Panc1 (cell line): ENCODE data around the gene EML1. TPM values are rescaled to one million over a fixed set of nuclear protein-coding genes. Genes with fewer than 3 reads are reported as not detected.

Experiments used
- ATAC-seq: fragments of 200-7000 bp; cut with Tn5 transposase; 2 replicates; pipeline ENCODE4 v1.9.1; 2020; ENCODE audit warnings: mild to moderate bottlenecking, moderate library complexity
- BruUV-seq: library from RNA; stranded (reverse); fragments of 400-500 nt; replicated peaks from 2 replicates; lab custom pipeline; 2021; lab: Mats Ljungman, UMichigan
- CTCF ChIA-PET: fragments of 300-600 bp; sonication (Branson Sonifier 250); formaldehyde crosslinking; loops from one replicate; lab custom pipeline; 2022; ENCODE audit warnings: antibody characterized with exemption; lab: Charles Lee
- POLR2A ChIA-PET: fragments of 300-600 bp; sonication (Branson Sonifier 250); formaldehyde crosslinking; loops from one replicate; lab custom pipeline; 2022; ENCODE audit warnings: antibody characterized with exemption; lab: Charles Lee
- DNase-seq: peaks from one replicate; pipeline ENCODE4 v3.0.0-alpha.2; 2010; ENCODE audit warnings: low read depth, low spot score
- H3K27ac ChIP-seq: 2 replicates; pipeline ENCODE4 v1.5.1; 2011; ENCODE audit warnings: mild to moderate bottlenecking, low read length, inconsistent platforms
- H3K27me3 ChIP-seq: fragments of 200-500 bp; sonication (Bioruptor generic); 2 replicates; pipeline ENCODE4 v1.6.0; 2014; ENCODE audit warnings: low read length, inconsistent platforms; ENCODE audit not compliant: control insufficient read depth, insufficient read depth
- H3K36me3 ChIP-seq: fragments of 200-500 bp; sonication (Bioruptor generic); 2 replicates; pipeline ENCODE4 v1.5.1; 2014; ENCODE audit warnings: inconsistent platforms, mild to moderate bottlenecking, low read length, moderate library complexity; ENCODE audit not compliant: control insufficient read depth, insufficient read depth
- H3K4me1 ChIP-seq: 2 replicates; pipeline ENCODE4 v1.5.1; 2011; ENCODE audit warnings: inconsistent platforms, mild to moderate bottlenecking, low read length, moderate library complexity; ENCODE audit not compliant: control insufficient read depth, insufficient read depth
- H3K4me3 ChIP-seq, 2 experiments: 2 replicates each; pipeline ENCODE4 v1.5.1; 2011 to 2012; ENCODE audit warnings: low read depth in 2 of 2, low read length in 2 of 2, mild to moderate bottlenecking in 2 of 2, inconsistent platforms in 1 of 2, moderate library complexity in 1 of 2
- H3K9me3 ChIP-seq: fragments of 200-500 bp; sonication (Bioruptor generic); 2 replicates; pipeline ENCODE4 v1.5.1; 2014; ENCODE audit warnings: low read depth, mild to moderate bottlenecking, inconsistent platforms, low read length, moderate library complexity; ENCODE audit not compliant: control insufficient read depth, insufficient read depth
- CTCF ChIP-seq: fragments of 450-650 bp; IDR thresholded peaks from 2 replicates; pipeline ENCODE4 v1.5.1; 2017; ENCODE audit warnings: mild to moderate bottlenecking
- POLR2AphosphoS5 ChIP-seq: IDR thresholded peaks from 2 replicates; pipeline ENCODE4 v1.6.1; 2012; ENCODE audit warnings: mild to moderate bottlenecking, low read depth, low read length, moderate library complexity
- REST ChIP-seq, 2 experiments: IDR thresholded peaks; 2 replicates each; pipeline ENCODE4 v1.6.1; 2011 to 2012; ENCODE audit warnings: low read depth in 2 of 2, control low read depth in 1 of 2, low read length in 1 of 2, mild to moderate bottlenecking in 1 of 2, moderate library complexity in 1 of 2; ENCODE audit not compliant: insufficient read depth in 1 of 2
- SIN3A ChIP-seq: IDR thresholded peaks from 2 replicates; pipeline ENCODE4 v1.6.1; 2012; ENCODE audit warnings: low read depth, mild to moderate bottlenecking, low read length, moderate library complexity, borderline replicate concordance; ENCODE audit not compliant: insufficient read depth
- TCF7L2 ChIP-seq: IDR thresholded peaks from 2 replicates; pipeline ENCODE4 v1.6.1; 2011; ENCODE audit warnings: mild to moderate bottlenecking, low read depth, low read length, inconsistent platforms
- in situ Hi-C: cut with HindIII; loops from 2 replicates; pipeline ENCODE4 v1.10.0; 2016; ENCODE audit warnings: low sequenced_read_pairs, low pct_unique_long_range_greater_than_20kb
- intact Hi-C: fragments of 100-400 bp; cut with micrococcal nuclease; formaldehyde crosslinking; loops from one replicate; pipeline ENCODE4 v1.10.0; 2022; ENCODE audit not compliant: unreplicated experiment
- total RNA-seq: library from RNA; stranded (reverse); gene quantifications from one replicate; pipeline ENCODE4 v1.2.1, GENCODE V29; 2021; ENCODE audit not compliant: unreplicated experiment

The EML1 gene
- total RNA-seq, 1 experiment from 2014 or later = 35.3 TPM

- Histone ChIP-seq H3K36me3 (no peaks in the 10 kb centered on the region), H3K27ac (peak overlapping the region; percentile 65; the same call in 1 of the 2 replicates), H3K27me3 (no peaks in the 10 kb centered on the region), H3K4me1 (peaks cover 33% of the 10 kb centered on the region), H3K4me3 (no peak overlapping the region), H3K9me3 (no peaks in the 10 kb centered on the region)
- in situ Hi-C loops (no loop called here), intact Hi-C loops (no loop called here)
- POLR2A ChIA-PET = no interaction called here
- BruUV-seq = no TSS peak
- ATAC-seq (no peak), DNase-seq (no peak)
- CTCF ChIA-PET = no interaction called here
- TF ChIP-seq CTCF (no peak), POLR2AphosphoS5 (no peak)
Observed at GRCh38 chr14:99837822-99838221, 44.6 kb downstream of the EML1 start.

- Histone ChIP-seq H3K27ac (peak overlapping the region; percentile 73), H3K27me3 (no peaks in the 10 kb centered on the region), H3K36me3 (no peaks in the 10 kb centered on the region), H3K4me3 (peak overlapping the region in 1 of 2 experiments; percentile 12; a peak in 2 of 4 replicates), H3K9me3 (no peaks in the 10 kb centered on the region), H3K4me1 (peaks cover 33% of the 10 kb centered on the region)
- intact Hi-C loops (no loop called here), in situ Hi-C loops (no loop called here)
- ATAC-seq (peak; percentile 92), DNase-seq (peak; percentile 2)
- CTCF ChIA-PET = no interaction called here
- no TSS peak for BruUV-seq
- POLR2A ChIA-PET = interaction anchor here (0.6 kb wide), 1 partner anchor 99 kb away, joined by 4 read pairs; no protein-coding TSS in a partner anchor
- TF ChIP-seq POLR2AphosphoS5 (no peak), TCF7L2 (peak; percentile 88), CTCF (no peak), SIN3A (no peak), REST (IDR thresholded peaks at IDR 0.05; ENCODE audit: insufficient read depth in 1 of 2, low read depth in 2 of 2, low read length in 1 of 2) (no peak)
Observed at GRCh38 chr14:99838639-99839134, 45.5 kb downstream of the EML1 start.
